ENCODE data around the gene ARMC5. TPM values are rescaled to one million over a fixed set of nuclear protein-coding genes. Genes with fewer than 3 reads are reported as not detected.

Gene ARMC5
- total RNA-seq, 1 donor from 2014 or later, result 5.4 TPM

- H3K9me3 Mint-ChIP-seq, result no peaks in the 10 kb centered on the region
- H3K27me3 Mint-ChIP-seq (ENCODE audit: insufficient read depth, low read depth), result peaks cover 5% of the 10 kb centered on the region
- peaks cover 17% of the 10 kb centered on the region for H3K4me1 Mint-ChIP-seq
- TF ChIP-seq EZH2phosphoT487 (IDR thresholded peaks at IDR 0.05) (no peak), EZH2 (IDR thresholded peaks at IDR 0.05) (no peak), CTCF (IDR thresholded peaks at IDR 0.05) (no peak)
- no peak overlapping the region for H3K4me3 Mint-ChIP-seq
- no peak overlapping the region for H3K27ac Mint-ChIP-seq
- Histone ChIP-seq H2AFZ (replicated peaks) (no peak overlapping the region), H4K20me1 (ENCODE audit: low read depth) (peaks cover 3% of the 10 kb centered on the region), H3F3A (ENCODE audit: low read depth) (no peaks in the 10 kb centered on the region), H3K36me3 (no peaks in the 10 kb centered on the region), H3K4me1 (peaks cover 8% of the 10 kb centered on the region), H3K27ac (no peak overlapping the region), H3K9me3 (ENCODE audit: low read depth) (no peaks in the 10 kb centered on the region), H3K4me2 (no peak overlapping the region), H3K79me2 (ENCODE audit: low read depth) (peaks cover 15% of the 10 kb centered on the region), H3K4me3 (no peak overlapping the region), H3K27me3 (no peaks in the 10 kb centered on the region), H3K9ac (no peak overlapping the region)
- peaks cover 3% of the 10 kb centered on the region for H3K36me3 Mint-ChIP-seq
- DNase-seq (ENCODE audit: low spot score), result no peak
Observed at GRCh38 chr16:31504159-31504558, 44.9 kb downstream of the ARMC5 start.

GRCh38 chr16:31505483-31505882 is 46.2 kb downstream of the ARMC5 start:
- Histone ChIP-seq H3K9ac (no peak overlapping the region), H3K27ac (no peak overlapping the region), H3K79me2 (ENCODE audit: low read depth) (peaks cover 15% of the 10 kb centered on the region), H4K20me1 (ENCODE audit: low read depth) (peaks cover 3% of the 10 kb centered on the region), H3K9me3 (ENCODE audit: low read depth) (no peaks in the 10 kb centered on the region), H3K4me2 (no peak overlapping the region), H3K36me3 (no peaks in the 10 kb centered on the region), H3K4me3 (no peak overlapping the region), H3K27me3 (no peaks in the 10 kb centered on the region), H2AFZ (replicated peaks) (no peak overlapping the region), H3K4me1 (peaks cover 13% of the 10 kb centered on the region), H3F3A (ENCODE audit: low read depth) (no peaks in the 10 kb centered on the region)
- Mint-ChIP-seq H3K27me3 (ENCODE audit: insufficient read depth, low read depth) (peaks cover 5% of the 10 kb centered on the region), H3K9me3 (no peaks in the 10 kb centered on the region), H3K4me3 (peak overlapping the region; percentile 7), H3K27ac (no peak overlapping the region), H3K36me3 (no peaks in the 10 kb centered on the region), H3K4me1 (peaks cover 22% of the 10 kb centered on the region)
- TF ChIP-seq EZH2phosphoT487 (IDR thresholded peaks at IDR 0.05) (no peak), EZH2 (IDR thresholded peaks at IDR 0.05) (no peak), CTCF (IDR thresholded peaks at IDR 0.05) (no peak)
- no peak for DNase-seq (ENCODE audit: low spot score)

- Histone ChIP-seq H3F3A (ENCODE audit: low read depth) (no peaks in the 10 kb centered on the region), H3K9ac (peak overlapping the region; percentile 81), H3K36me3 (no peaks in the 10 kb centered on the region), H3K27me3 (no peaks in the 10 kb centered on the region), H2AFZ (replicated peaks) (peak overlapping the region; percentile 78), H3K4me2 (peak overlapping the region; percentile 98), H3K4me3 (peak overlapping the region; percentile 96), H3K79me2 (ENCODE audit: low read depth) (peaks cover 15% of the 10 kb centered on the region), H4K20me1 (ENCODE audit: low read depth) (no peaks in the 10 kb centered on the region), H3K27ac (peak overlapping the region; percentile 11), H3K4me1 (peaks cover 13% of the 10 kb centered on the region), H3K9me3 (ENCODE audit: low read depth) (no peaks in the 10 kb centered on the region)
- H3K27me3 Mint-ChIP-seq (ENCODE audit: insufficient read depth, low read depth), result peaks cover 8% of the 10 kb centered on the region
- H3K27ac Mint-ChIP-seq, result peak overlapping the region; percentile 83
- peak overlapping the region; percentile 94 for H3K4me3 Mint-ChIP-seq
- TF ChIP-seq EZH2phosphoT487 (IDR thresholded peaks at IDR 0.05) (no peak), CTCF (IDR thresholded peaks at IDR 0.05) (no peak), EZH2 (IDR thresholded peaks at IDR 0.05) (no peak)
- no peaks in the 10 kb centered on the region for H3K9me3 Mint-ChIP-seq
- peaks cover 22% of the 10 kb centered on the region for H3K4me1 Mint-ChIP-seq
- no peak for DNase-seq (ENCODE audit: low spot score)
- no peaks in the 10 kb centered on the region for H3K36me3 Mint-ChIP-seq
Observed at GRCh38 chr16:31507617-31507928, 48.3 kb downstream of the ARMC5 start.
